ENCODE measurements around the gene CLCNKA. TPM values are rescaled to one million over a fixed set of nuclear protein-coding genes. Genes with fewer than 3 reads are reported as not detected.
"Not testable (repeated sequence)": the region's sequence is repeated elsewhere in the genome, so short reads cannot be mapped to it uniquely, and the experiment has no call there.

CLCNKA gene
- total RNA-seq, 1 donor from 2014 or later = 3.2 TPM

- peak; percentile 92 to 96 for DNase-seq (ENCODE audit: low spot score in 2 of 2, unreplicated experiment in 2 of 2)
- H3K9me3 Mint-ChIP-seq = peaks cover 7% of the 10 kb centered on the region
- peaks cover 15% of the 10 kb centered on the region for H3K36me3 Mint-ChIP-seq
- peak within 1 kb of the TSS; percentile 88 for H3K27ac Mint-ChIP-seq
- H3K4me3 Mint-ChIP-seq = peak within 1 kb of the TSS; percentile 87
- H3K27me3 Mint-ChIP-seq (ENCODE audit: low read depth) = no peaks in the 10 kb centered on the region
- H3K4me1 Mint-ChIP-seq = peaks cover 13% of the 10 kb centered on the region
- TF ChIP-seq CTCF (IDR thresholded peaks at IDR 0.05; ENCODE audit: unreplicated experiment) = no peak
Observed at GRCh38 chr1:15975805-15976680, 45.8 kb upstream of the CLCNKA start, which contains the start of gene ZBTB17. TSS of gene ZBTB17 (minus strand) at chr1:15976101. CDS start at chr1:15948495, 27,606 bp downstream.

GRCh38 chr1:15977947-15978346, 43.9 kb upstream of the CLCNKA start:
- H3K9me3 Mint-ChIP-seq = peaks cover 13% of the 10 kb centered on the region
- peaks cover 13% of the 10 kb centered on the region for H3K4me1 Mint-ChIP-seq
- H3K27me3 Mint-ChIP-seq (ENCODE audit: low read depth); H3K27ac Mint-ChIP-seq; H3K36me3 Mint-ChIP-seq; DNase-seq (ENCODE audit: low spot score in 2 of 2, unreplicated experiment in 2 of 2); H3K4me3 Mint-ChIP-seq: not testable (repeated sequence)

GRCh38 chr1:15981679-15982078, 40.2 kb upstream of the CLCNKA start:
- Mint-ChIP-seq H3K36me3 (no peaks in the 10 kb centered on the region), H3K27ac (no peak overlapping the region)

GRCh38 chr1:15983275-15983674, 38.6 kb upstream of the CLCNKA start:
- no peak for TF ChIP-seq CTCF (IDR thresholded peaks at IDR 0.05; ENCODE audit: unreplicated experiment)
- Mint-ChIP-seq H3K4me1 (no peaks in the 10 kb centered on the region), H3K4me3 (no peak overlapping the region), H3K27ac (no peak overlapping the region), H3K27me3 (ENCODE audit: low read depth) (peaks cover 2% of the 10 kb centered on the region), H3K36me3 (no peaks in the 10 kb centered on the region), H3K9me3 (peaks cover 18% of the 10 kb centered on the region)
- DNase-seq (ENCODE audit: low spot score in 2 of 2, unreplicated experiment in 2 of 2) = no peak

More at GRCh38 chr1:15981679-15982078, 40.2 kb upstream of the CLCNKA start:
- peaks cover 2% of the 10 kb centered on the region for H3K27me3 Mint-ChIP-seq (ENCODE audit: low read depth)
- no peak for TF ChIP-seq CTCF (IDR thresholded peaks at IDR 0.05; ENCODE audit: unreplicated experiment)
- H3K4me3 Mint-ChIP-seq = no peak overlapping the region
- H3K4me1 Mint-ChIP-seq = peaks cover under 1% of the 10 kb centered on the region
- peaks cover 23% of the 10 kb centered on the region for H3K9me3 Mint-ChIP-seq
- no peak for DNase-seq (ENCODE audit: low spot score in 2 of 2, unreplicated experiment in 2 of 2)

- Mint-ChIP-seq H3K36me3 (no peaks in the 10 kb centered on the region), H3K9me3 (peaks cover 17% of the 10 kb centered on the region), H3K4me3 (no peak overlapping the region), H3K27ac (no peak overlapping the region), H3K27me3 (ENCODE audit: low read depth) (peaks cover 5% of the 10 kb centered on the region), H3K4me1 (no peaks in the 10 kb centered on the region)
- TF ChIP-seq CTCF (IDR thresholded peaks at IDR 0.05; ENCODE audit: unreplicated experiment) = no peak
- DNase-seq (ENCODE audit: low spot score in 2 of 2, unreplicated experiment in 2 of 2) = no peak
Observed at GRCh38 chr1:15985611-15986297, 36.1 kb upstream of the CLCNKA start.
